GM21423 (cell line): ENCODE data around the gene PCDHGA10.
A peak's percentile ranks its signal among the peaks of the same experiment; 100 is the strongest.
"Not testable (repeated sequence)": the region's sequence is repeated elsewhere in the genome, so short reads cannot be mapped to it uniquely, and the experiment has no call there.

Experiments used
- ATAC-seq: cut with Tn5 transposase; IDR thresholded peaks from one replicate; pipeline ENCODE4 v1.9.1; 2021; ENCODE audit warnings: mild to moderate bottlenecking, moderate library complexity; ENCODE audit not compliant: unreplicated experiment

PCDHGA10 gene

DNA sequence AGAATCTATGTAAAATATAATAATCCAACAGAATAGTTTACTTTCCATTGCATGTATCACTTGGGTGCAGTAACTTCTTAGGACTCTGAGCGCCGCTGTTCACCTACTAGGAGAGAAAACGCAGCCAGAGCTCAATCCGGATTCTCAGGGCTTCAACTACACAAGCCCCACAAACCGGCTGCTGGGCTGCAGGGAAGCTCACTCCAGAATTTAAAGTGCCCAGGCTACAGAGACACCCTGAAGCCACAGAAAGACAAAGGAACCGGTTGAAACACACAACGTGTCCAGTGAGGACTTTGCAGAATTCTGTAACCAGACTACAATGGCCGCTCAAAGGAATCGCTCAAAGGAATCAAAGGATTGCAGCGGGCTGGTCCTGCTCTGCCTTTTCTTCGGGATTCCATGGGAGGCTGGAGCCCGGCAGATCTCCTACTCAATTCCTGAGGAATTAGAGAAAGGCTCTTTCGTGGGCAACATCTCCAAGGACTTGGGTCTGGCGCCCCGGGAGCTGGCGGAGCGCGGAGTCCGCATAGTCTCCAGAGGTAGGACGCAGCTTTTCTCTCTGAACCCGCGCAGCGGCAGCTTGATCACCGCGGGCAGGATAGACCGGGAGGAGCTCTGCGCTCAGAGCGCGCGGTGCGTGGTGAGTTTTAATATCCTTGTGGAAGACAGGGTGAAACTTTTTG, at the start of gene PCDHGA10:
PCDHGA10 (plus strand) TSS at position 134 of the 686 bp plus-strand sequence; CDS start at position 323, 189 bp downstream.
- peak; percentile 76 for ATAC-seq

DNA sequence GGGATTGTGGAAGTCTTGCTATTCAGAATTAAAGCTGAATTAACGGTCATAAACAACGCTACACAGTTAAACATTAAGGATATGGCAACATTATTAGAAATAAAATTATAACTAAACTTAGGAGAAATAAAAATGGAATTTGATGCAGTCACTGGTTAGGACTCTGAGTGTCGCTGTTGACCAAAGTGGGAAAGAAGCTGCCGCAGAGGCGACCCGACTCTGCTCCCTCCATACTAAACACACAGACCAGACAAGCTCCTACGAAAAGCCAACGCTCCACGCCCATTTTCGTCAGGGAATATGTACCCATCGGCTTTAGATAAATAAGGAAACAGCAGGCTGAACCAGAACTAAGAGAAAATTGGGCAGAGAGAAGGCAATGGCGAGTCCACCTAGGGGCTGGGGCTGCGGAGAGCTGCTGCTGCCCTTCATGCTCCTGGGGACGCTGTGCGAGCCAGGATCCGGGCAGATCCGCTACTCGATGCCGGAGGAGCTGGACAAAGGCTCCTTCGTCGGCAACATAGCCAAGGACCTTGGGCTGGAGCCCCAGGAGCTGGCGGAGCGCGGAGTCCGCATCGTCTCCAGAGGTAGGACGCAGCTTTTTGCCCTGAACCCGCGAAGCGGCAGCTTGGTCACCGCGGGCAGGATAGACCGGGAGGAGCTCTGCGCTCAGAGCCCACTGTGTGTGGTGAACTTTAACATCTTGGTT, 48.7 kb upstream of the PCDHGA10 start, which contains the start of gene PCDHGA5:
PCDHGA5 (plus strand) TSS at position 211 of the 709 bp plus-strand sequence; CDS start at position 380, 169 bp downstream.
- ATAC-seq: no peak

DNA sequence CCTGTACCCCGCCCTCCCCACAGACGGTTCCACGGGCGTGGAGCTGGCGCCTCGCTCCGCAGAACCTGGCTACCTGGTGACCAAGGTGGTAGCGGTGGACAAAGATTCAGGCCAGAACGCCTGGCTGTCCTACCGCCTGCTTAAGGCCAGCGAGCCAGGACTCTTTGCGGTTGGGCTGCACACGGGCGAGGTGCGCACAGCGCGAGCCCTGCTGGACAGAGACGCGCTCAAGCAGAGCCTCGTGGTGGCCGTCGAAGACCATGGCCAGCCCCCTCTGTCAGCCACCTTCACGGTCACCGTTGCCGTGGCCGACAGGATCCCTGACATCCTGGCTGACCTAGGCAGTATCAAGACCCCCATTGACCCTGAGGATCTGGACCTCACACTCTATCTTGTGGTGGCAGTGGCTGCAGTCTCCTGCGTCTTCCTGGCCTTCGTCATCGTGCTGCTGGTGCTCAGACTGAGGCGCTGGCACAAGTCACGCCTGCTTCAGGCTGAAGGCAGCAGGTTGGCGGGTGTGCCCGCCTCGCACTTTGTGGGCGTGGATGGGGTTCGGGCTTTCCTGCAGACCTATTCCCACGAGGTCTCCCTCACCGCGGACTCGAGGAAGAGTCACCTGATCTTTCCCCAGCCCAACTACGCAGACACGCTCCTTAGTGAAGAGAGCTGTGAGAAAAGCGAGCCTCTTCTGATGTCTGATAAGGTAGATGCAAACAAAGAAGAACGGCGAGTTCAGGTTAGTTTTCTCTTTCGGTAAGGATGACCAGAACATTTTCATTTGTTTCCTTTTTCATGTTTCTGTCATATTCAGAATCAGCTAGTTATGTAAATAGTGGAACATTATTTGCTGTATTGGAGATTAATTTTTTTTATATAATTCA, 46.5 kb upstream of the PCDHGA10 start:
- ATAC-seq: no peak

DNA sequence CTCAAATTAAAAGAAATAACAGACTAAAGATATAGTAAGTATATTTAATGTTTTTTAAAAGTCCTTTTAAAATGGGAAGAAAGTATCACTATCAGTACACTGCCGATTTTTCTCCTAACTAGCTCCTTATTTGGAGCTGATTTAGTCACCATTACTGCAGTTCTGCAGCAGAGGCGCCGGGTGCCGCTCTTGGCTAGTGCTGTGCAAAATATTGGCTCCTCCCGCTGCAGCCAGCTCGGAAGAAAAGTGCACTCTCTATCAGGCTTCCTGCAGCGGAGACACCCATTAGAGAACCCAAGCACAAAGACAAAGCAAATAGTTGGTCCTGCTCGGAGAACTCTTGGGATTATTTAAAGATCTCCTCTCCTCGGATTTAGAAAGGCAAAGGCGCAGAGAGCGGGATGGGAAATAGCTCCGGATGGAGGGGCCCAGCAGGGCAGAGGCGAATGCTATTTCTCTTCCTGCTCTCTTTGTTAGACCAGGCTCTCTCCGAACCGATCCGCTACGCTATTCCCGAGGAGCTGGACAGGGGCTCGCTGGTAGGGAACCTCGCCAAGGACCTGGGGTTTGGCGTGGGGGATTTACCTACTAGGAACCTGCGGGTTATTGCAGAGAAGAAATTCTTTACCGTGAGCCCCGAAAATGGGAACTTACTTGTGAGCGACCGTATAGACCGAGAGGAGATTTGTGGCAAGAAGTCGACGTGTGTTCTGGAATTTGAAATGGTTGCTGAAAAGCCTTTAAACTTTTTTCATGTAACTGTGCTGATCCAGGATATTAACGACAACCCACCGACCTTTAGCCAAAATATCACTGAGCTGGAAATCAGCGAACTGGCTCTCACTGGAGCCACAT, 42.6 kb upstream of the PCDHGA10 start, which contains the start of gene PCDHGB3:
PCDHGB3 (plus strand) TSS at position 249 of the 855 bp plus-strand sequence; CDS start at position 402, 153 bp downstream.
- peak; percentile 94 for ATAC-seq

DNA sequence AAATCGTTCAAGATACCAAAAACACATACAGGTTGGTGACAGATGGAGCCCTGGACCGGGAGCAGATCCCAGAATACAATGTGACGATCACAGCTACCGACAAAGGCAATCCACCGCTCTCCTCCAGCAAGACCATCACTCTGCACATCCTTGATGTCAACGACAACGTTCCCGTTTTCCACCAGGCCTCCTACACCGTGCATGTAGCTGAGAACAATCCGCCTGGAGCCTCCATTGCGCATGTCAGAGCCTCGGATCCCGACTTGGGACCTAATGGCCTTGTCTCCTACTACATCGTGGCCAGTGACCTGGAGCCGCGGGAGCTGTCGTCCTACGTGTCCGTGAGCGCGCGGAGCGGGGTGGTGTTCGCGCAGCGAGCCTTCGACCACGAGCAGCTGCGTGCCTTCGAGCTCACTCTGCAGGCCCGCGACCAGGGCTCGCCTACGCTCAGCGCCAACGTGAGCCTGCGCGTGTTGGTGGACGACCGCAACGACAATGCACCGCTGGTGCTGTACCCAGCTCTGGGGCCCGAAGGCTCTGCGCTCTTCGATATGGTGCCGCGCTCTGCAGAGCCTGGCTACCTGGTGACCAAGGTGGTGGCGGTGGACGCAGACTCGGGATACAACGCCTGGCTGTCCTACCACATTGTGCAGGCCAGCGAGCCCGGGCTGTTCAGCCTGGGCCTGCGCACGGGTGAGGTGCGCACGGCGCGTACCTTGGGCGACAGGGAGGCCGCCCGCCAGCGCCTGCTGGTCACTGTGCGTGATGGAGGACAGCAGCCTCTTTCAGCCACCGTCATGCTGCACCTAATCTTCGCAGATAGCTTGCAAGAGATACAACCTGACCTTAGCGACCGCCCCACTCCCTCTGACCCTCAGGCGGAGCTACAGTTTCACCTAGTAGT, 41.0 kb upstream of the PCDHGA10 start:
- ATAC-seq: no peak

DNA sequence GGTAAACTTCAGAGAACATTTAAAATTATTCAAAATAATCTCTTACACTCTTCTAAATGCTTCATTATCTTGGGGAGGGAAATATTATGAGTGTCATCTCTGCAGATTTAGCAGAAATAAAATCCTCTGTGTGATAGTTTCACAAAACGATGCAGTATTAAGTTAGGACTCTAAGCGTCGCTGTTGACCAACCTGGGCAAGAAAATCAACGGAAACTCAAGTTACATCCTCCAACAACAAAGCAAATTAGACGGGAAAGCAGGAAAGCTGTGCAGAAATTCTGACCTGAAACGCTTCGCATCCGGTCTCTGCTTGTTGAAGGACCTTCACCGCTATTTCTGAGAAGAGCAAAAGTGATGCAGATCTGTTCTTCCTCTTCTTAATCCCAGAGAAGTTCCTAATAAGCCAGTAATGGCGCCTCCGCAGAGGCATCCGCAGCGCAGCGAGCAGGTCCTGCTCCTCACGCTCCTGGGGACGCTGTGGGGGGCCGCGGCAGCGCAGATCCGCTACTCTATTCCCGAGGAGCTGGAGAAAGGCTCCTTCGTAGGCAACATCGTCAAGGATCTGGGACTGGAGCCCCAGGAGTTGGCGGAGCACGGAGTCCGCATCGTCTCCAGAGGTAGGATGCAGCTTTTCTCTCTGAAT, 39.0 kb upstream of the PCDHGA10 start, which contains the start of gene PCDHGA6:
PCDHGA6 (plus strand) TSS at position 219 of the 645 bp plus-strand sequence; CDS start at position 412, 193 bp downstream.
- no peak for ATAC-seq

DNA sequence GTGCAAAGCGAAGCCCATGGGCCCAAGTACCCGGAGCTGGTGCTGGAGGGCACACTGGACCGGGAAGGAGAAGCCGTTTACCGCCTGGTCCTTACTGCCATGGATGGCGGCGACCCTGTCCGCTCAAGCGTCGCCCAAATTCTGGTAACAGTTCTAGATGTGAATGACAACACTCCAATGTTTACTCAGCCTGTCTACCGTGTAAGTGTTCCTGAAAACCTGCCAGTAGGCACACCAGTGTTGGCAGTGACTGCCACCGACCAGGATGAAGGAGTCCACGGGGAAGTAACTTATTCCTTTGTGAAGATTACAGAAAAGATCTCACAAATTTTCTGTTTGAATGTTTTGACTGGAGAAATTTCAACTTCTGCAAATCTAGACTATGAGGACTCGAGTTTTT, 38.2 kb upstream of the PCDHGA10 start:
- no peak for ATAC-seq

DNA sequence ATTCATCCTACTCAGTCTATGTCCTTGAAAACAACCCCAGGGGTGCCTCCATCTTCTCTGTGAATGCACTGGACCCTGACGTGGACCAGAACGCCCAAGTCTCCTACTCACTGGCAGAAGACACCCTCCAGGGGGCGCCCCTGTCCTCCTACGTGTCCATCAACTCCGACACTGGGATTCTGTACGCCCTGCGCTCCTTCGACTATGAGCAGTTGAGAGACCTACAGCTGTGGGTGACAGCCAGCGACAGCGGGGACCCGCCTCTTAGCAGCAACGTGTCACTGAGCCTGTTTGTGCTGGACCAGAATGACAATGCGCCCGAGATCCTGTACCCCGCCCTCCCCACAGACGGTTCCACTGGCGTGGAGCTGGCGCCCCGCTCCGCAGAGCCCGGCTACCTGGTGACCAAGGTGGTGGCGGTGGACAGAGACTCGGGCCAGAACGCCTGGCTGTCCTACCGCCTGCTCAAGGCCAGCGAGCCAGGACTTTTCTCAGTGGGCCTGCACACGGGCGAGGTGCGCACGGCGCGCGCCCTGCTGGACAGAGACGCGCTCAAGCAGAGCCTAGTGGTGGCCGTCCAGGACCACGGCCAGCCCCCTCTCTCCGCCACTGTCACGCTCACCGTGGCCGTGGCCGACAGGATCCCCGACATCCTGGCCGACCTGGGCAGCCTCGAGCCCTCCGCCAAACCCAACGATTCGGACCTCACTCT, 37.2 kb upstream of the PCDHGA10 start:
- ATAC-seq: not testable (repeated sequence)

DNA sequence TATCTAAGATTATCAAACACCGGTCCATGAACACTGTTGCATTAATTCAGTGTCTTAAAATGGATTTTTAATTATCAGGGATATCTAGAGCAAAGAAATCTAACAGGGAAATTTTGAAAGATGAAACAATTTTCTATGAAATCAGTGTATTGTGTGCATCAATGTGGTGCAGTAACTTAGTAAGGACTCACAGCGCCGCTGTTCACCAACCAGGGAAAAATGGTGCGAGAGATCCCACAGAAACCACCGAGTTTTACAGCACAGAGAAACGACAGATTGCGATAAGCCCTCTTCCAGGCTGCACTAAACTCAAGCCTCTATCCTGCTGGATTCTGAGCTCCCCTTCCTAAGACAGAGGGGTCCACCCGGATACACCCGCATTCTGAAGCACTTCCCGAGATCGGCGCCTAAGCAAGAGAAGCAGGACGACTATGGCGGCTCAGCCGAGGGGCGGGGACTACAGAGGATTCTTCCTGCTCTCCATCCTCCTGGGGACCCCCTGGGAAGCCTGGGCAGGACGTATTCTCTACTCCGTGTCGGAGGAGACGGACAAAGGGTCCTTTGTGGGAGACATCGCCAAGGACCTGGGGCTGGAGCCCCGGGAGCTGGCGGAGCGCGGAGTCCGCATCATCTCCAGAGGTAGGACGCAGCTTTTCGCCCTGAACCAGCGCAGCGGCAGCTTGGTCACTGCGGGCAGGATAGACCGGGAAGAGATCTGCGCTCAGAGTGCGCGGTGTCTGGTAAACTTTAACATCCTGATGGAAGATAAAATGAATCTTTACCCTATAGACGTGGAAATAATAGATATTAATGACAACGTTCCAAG, 30.1 kb upstream of the PCDHGA10 start, which contains the start of gene PCDHGA7:
PCDHGA7 (plus strand) TSS at position 274 of the 826 bp plus-strand sequence; CDS start at position 432, 158 bp downstream.
- no peak for ATAC-seq

DNA sequence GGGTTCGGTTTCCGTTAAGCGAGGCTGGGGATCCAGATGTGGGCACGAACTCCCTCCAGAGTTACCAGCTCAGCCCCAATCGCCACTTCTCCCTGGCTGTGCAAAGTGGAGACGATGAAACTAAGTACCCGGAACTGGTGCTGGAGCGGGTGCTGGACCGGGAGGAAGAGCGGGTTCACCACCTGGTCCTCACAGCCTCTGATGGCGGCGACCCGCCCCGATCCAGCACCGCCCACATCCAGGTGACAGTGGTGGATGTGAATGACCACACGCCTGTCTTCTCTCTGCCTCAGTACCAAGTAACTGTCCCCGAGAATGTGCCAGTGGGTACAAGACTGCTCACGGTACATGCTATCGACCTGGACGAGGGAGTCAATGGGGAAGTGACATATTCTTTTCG, 29.4 kb upstream of the PCDHGA10 start:
- no peak for ATAC-seq

DNA sequence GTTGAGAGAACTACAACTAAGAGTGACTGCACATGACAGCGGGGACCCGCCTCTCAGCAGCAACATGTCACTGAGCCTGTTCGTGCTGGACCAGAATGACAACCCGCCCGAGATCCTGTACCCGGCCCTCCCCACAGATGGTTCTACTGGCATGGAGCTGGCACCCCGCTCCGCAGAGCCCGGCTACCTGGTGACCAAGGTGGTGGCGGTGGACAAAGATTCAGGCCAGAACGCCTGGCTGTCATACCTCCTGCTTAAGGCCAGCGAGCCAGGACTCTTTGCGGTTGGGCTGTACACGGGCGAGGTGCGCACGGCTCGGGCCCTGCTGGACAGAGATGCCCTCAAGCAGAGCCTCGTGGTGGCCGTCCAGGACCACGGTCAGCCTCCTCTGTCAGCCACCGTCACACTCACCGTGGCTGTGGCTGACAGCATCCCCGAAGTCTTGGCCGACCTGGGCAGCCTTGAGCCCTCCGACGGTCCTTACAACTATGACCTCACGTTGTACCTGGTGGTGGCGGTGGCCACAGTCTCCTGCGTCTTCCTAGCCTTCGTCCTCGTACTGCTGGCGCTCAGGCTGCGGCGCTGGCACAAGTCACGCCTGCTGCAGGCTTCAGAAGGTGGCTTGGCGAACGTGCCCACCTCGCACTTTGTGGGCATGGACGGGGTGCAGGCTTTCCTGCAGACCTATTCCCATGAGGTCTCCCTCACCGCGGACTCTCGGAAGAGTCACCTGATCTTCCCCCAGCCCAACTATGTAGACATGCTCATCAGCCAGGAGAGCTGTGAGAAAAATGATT, 28.1 kb upstream of the PCDHGA10 start:
- no peak for ATAC-seq

DNA sequence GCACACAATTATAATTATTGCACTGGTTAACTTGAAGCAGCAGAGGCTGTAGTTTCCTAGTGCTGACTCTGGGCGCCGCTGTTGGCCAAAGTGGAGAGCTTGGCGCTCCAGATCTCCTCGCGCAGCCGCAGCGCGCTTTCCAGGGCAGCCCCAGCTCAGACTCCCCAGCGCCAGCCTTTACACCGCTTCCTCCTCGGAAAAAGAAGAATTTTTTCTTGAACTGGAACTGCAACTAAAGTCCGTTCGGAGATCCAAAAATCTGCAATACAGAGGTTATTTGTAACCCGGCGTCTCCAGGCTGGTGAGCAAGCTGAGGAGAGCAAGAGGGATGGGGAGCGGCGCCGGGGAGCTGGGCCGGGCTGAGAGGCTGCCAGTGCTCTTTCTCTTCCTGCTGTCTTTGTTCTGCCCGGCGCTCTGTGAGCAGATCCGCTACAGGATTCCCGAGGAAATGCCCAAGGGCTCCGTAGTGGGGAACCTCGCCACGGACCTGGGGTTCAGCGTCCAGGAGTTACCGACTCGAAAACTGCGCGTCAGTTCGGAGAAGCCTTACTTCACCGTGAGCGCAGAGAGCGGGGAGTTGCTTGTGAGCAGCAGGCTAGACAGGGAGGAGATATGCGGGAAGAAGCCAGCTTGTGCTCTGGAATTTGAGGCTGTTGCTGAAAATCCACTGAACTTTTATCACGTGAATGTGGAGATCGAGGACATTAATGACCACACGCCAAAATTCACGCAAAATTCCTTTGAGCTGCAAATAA, 25.1 kb upstream of the PCDHGA10 start, which contains the start of gene PCDHGB4:
PCDHGB4 (plus strand) TSS at position 142 of the 755 bp plus-strand sequence; CDS start at position 329, 187 bp downstream.
- ATAC-seq: peak; percentile 79

DNA sequence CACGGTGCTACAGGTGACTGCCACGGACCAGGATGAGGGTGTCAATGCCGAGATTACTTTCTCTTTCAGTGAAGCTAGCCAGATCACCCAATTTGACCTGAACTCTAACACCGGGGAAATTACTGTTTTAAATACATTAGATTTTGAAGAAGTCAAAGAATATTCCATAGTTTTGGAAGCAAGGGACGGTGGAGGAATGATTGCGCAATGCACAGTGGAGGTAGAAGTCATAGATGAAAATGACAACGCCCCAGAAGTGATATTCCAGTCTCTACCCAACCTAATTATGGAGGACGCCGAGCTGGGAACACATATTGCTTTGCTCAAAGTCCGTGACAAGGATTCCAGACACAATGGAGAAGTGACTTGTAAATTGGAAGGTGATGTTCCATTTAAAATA, 24.1 kb upstream of the PCDHGA10 start:
- no peak for ATAC-seq

DNA sequence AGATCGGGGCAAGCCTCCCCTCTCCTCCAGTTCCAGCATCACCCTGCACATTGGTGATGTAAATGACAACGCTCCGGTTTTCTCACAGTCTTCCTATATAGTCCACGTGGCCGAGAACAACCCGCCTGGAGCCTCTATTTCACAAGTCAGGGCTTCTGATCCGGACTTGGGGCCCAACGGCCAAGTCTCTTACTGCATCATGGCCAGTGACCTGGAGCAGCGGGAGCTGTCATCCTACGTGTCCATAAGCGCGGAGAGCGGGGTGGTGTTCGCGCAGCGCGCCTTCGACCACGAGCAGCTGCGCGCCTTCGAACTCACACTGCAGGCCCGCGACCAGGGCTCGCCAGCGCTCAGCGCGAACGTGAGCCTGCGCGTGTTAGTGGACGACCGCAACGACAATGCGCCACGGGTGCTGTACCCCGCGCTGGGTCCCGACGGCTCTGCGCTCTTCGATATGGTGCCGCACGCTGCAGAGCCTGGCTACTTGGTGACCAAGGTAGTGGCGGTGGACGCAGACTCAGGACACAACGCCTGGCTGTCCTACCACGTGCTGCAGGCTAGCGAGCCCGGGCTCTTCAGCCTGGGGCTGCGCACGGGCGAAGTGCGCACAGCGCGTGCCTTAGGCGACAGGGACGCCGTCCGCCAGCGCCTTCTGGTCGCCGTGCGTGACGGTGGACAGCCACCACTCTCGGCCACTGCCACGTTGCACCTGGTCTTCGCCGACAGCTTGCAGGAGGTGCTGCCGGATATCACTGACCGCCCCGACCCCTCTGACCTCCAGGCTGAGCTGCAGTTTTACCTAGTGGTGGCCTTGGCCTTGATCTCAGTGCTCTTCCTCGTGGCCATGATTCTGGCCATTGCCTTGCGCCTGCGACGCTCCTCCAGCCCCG, 23.4 kb upstream of the PCDHGA10 start:
- ATAC-seq: no peak
